Glutamatergic neuron (in vitro differentiated cells): ENCODE data around the gene SNRPA1. TPM values are rescaled to one million over a fixed set of nuclear protein-coding genes. Genes with fewer than 3 reads are reported as not detected.

Source experiments
- DNase-seq: peaks from one replicate; pipeline ENCODE4 v3.0.0; 2022
- H3K27ac Mint-ChIP-seq: one replicate; pipeline ENCODE4 v1.8.0; 2020; ENCODE audit warnings: mild to moderate bottlenecking, mixed read lengths, inconsistent platforms; ENCODE audit not compliant: unreplicated experiment
- H3K27me3 Mint-ChIP-seq: one replicate; pipeline ENCODE4 v1.8.0; 2020; ENCODE audit warnings: mild to moderate bottlenecking, moderate library complexity, mixed read lengths, inconsistent platforms; ENCODE audit not compliant: unreplicated experiment
- H3K36me3 Mint-ChIP-seq: one replicate; pipeline ENCODE4 v1.8.0; 2020; ENCODE audit warnings: mild to moderate bottlenecking, mixed read lengths, inconsistent platforms; ENCODE audit not compliant: unreplicated experiment
- H3K4me1 Mint-ChIP-seq: one replicate; pipeline ENCODE4 v1.8.0; 2020; ENCODE audit warnings: mild to moderate bottlenecking, low read depth, mixed read lengths, inconsistent platforms; ENCODE audit not compliant: unreplicated experiment
- H3K4me3 Mint-ChIP-seq: one replicate; pipeline ENCODE4 v1.8.0; 2020; ENCODE audit warnings: mild to moderate bottlenecking, mixed read lengths, inconsistent platforms; ENCODE audit not compliant: unreplicated experiment
- H3K9me3 Mint-ChIP-seq: one replicate; pipeline ENCODE4 v1.8.0; 2020; ENCODE audit warnings: mild to moderate bottlenecking, moderate library complexity, mixed read lengths, inconsistent platforms; ENCODE audit not compliant: unreplicated experiment
- CTCF ChIP-seq: fragments of 200-600 bp; sonication (generic); IDR thresholded peaks from one replicate; pipeline ENCODE4 v1.5.0; 2021; ENCODE audit not compliant: partially characterized antibody, unreplicated experiment
- total RNA-seq: library from RNA; stranded (reverse); fragmentation: NEBNext Ultra II Directional; extraction: Animal tissue kit (Norgen Biotek cat#: 25700); gene quantifications from one replicate; pipeline ENCODE4 v1.2.1, GENCODE V29; 2021; ENCODE audit not compliant: unreplicated experiment

Gene SNRPA1
- total RNA-seq, 1 donor from 2014 or later = 73.5 TPM

GRCh38 chr15:101326462-101327146 is 31.6 kb upstream of the SNRPA1 start:
- Mint-ChIP-seq H3K36me3 (no peaks in the 10 kb centered on the region), H3K4me1 (peaks cover 3% of the 10 kb centered on the region), H3K27ac (no peak overlapping the region)

GRCh38 chr15:101326026-101326315 is 30.9 kb upstream of the SNRPA1 start:
- Mint-ChIP-seq H3K36me3 (no peaks in the 10 kb centered on the region), H3K9me3 (peaks cover 7% of the 10 kb centered on the region), H3K4me3 (no peak overlapping the region), H3K4me1 (peaks cover 3% of the 10 kb centered on the region), H3K27me3 (peaks cover 10% of the 10 kb centered on the region), H3K27ac (no peak overlapping the region)
- no peak for TF ChIP-seq CTCF
- no peak for DNase-seq

More at GRCh38 chr15:101326462-101327146, 31.6 kb upstream of the SNRPA1 start:
- H3K27me3 Mint-ChIP-seq = peaks cover 10% of the 10 kb centered on the region
- no peak for DNase-seq
- no peak overlapping the region for H3K4me3 Mint-ChIP-seq
- peaks cover 7% of the 10 kb centered on the region for H3K9me3 Mint-ChIP-seq
- no peak for TF ChIP-seq CTCF

- Mint-ChIP-seq H3K36me3 (no peaks in the 10 kb centered on the region), H3K9me3 (peaks cover 7% of the 10 kb centered on the region), H3K4me1 (peaks cover 3% of the 10 kb centered on the region), H3K4me3 (no peak overlapping the region), H3K27ac (no peak overlapping the region), H3K27me3 (peaks cover 10% of the 10 kb centered on the region)
- DNase-seq = no peak
- TF ChIP-seq CTCF = no peak
These were observed 30.4 kb upstream of the SNRPA1 start for GRCh38 chr15:101325263-101326025.

- TF ChIP-seq CTCF = no peak
- H3K27ac Mint-ChIP-seq = no peak overlapping the region
- H3K9me3 Mint-ChIP-seq = peaks cover 7% of the 10 kb centered on the region
- H3K4me3 Mint-ChIP-seq = no peak overlapping the region
- H3K27me3 Mint-ChIP-seq = peaks cover 10% of the 10 kb centered on the region
- no peaks in the 10 kb centered on the region for H3K36me3 Mint-ChIP-seq
- peaks cover 3% of the 10 kb centered on the region for H3K4me1 Mint-ChIP-seq
- no peak for DNase-seq
These were observed 29.6 kb upstream of the SNRPA1 start for GRCh38 chr15:101324524-101325177.
